NCI-H1092 (cell line): ENCODE results near the gene COL4A1.

Experiments
- DNase-seq: peaks from one replicate; lab custom pipeline; 2025; lab: John Stamatoyannopoulos, UW

COL4A1 gene

GRCh38 chr13:110237875-110238817, 68.8 kb downstream of the COL4A1 start:
- no peak for DNase-seq

GRCh38 chr13:110236831-110237261, 70.1 kb downstream of the COL4A1 start:
- DNase-seq: no peak

GRCh38 chr13:110236431-110236830, 70.5 kb downstream of the COL4A1 start:
- DNase-seq: no peak

- DNase-seq: no peak
These were observed 72.4 kb downstream of the COL4A1 start for GRCh38 chr13:110234532-110234931.

- DNase-seq: no peak
These were observed 73.0 kb downstream of the COL4A1 start for GRCh38 chr13:110233951-110234280.

GRCh38 chr13:110233181-110233950, 73.6 kb downstream of the COL4A1 start:
- DNase-seq: no peak

- DNase-seq: no peak
These were observed 74.2 kb downstream of the COL4A1 start for GRCh38 chr13:110232756-110233155.

GRCh38 chr13:110232142-110232541, 74.8 kb downstream of the COL4A1 start:
- no peak for DNase-seq

GRCh38 chr13:110231348-110232047, 75.5 kb downstream of the COL4A1 start:
- no peak for DNase-seq

- no peak for DNase-seq
These were observed 76.2 kb downstream of the COL4A1 start for GRCh38 chr13:110230661-110231347.

GRCh38 chr13:110229905-110230563, 76.9 kb downstream of the COL4A1 start:
- no peak for DNase-seq

- DNase-seq: no peak
These were observed 77.7 kb downstream of the COL4A1 start for GRCh38 chr13:110228936-110229904.

GRCh38 chr13:110227864-110228643, 78.9 kb downstream of the COL4A1 start:
- no peak for DNase-seq

GRCh38 chr13:110227416-110227815, 79.5 kb downstream of the COL4A1 start:
- no peak for DNase-seq

GRCh38 chr13:110225609-110226574, 81.1 kb downstream of the COL4A1 start:
- no peak for DNase-seq

- DNase-seq: no peak
These were observed 82.0 kb downstream of the COL4A1 start for GRCh38 chr13:110225003-110225402.

- DNase-seq: no peak
These were observed 82.4 kb downstream of the COL4A1 start for GRCh38 chr13:110224519-110224918.
